Fibroblast of lung (primary cell): ENCODE results near the gene PPFIA4.

Source experiments
- CTCF ChIP-seq, 2 donors: IDR thresholded peaks in 1 of 2; conservative IDR thresholded peaks in 1 of 2; 1 replicate in 1 of 2; 2 replicates in 1 of 2; pipeline ENCODE4 v1.5.1; 2011 to 2012; ENCODE audit warnings: low read length in 2 of 2, control low read depth in 1 of 2, inconsistent platforms in 1 of 2, low read depth in 1 of 2, mild to moderate bottlenecking in 1 of 2
- EZH2 ChIP-seq: IDR thresholded peaks from 2 replicates; pipeline ENCODE4 v1.5.1; 2012; ENCODE audit warnings: low read length, control low read depth, mild to moderate bottlenecking; ENCODE audit errors: missing control alignments

- TF ChIP-seq CTCF (conservative IDR thresholded peaks at IDR 0.05 in 1 of 2, IDR thresholded peaks at IDR 0.05 in 1 of 2; ENCODE audit: low read depth in 1 of 2, low read length in 2 of 2) = no peak
- TF ChIP-seq EZH2 = no peak
Observed at GRCh38 chr1:203098445-203098844, 72.2 kb downstream of the PPFIA4 start.
